ENCODE measurements around the gene SPECC1L. TPM values are rescaled to one million over a fixed set of nuclear protein-coding genes. Genes with fewer than 3 reads are reported as not detected.
"Not testable (repeated sequence)": the region's sequence is repeated elsewhere in the genome, so short reads cannot be mapped to it uniquely, and the experiment has no call there.

SPECC1L gene
- total and polyA plus RNA-seq, 8 donors: 6.0 to 53.1 (median 21.8) TPM

DNA sequence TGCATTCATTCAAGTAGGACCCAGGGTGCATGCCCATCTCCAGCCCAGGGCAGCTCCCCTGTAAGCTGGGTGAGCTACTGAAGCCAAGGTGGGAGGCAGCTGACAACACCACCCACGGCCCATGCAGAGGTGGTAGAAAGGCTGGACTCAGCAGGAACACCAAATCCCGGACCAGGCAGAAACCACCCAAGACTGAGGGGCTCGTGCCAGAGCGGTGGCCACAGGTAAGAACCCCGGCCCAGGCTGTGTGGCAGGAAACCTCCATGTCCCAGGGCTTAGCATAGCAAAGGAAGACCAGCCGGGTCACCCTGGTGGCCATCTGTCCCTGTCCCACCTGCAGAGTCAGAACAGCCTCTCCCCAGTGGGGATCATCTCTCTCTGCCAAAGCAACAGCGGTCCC lies 13.9 kb upstream of the SPECC1L start:
- intact Hi-C loops (cut with DNase I; ENCODE audit: low total_unique reads); H3K4me3 ChIP-seq; H3K27ac ChIP-seq; H3K4me1 ChIP-seq; H3K27me3 ChIP-seq; DNase-seq; H3K9me3 ChIP-seq; H3K36me3 ChIP-seq: not testable (repeated sequence)
- WGBS, 5 donors: 87 to 96% (median 91%) methylated on average over 3 to 6 of the region's 7 CpGs

DNA sequence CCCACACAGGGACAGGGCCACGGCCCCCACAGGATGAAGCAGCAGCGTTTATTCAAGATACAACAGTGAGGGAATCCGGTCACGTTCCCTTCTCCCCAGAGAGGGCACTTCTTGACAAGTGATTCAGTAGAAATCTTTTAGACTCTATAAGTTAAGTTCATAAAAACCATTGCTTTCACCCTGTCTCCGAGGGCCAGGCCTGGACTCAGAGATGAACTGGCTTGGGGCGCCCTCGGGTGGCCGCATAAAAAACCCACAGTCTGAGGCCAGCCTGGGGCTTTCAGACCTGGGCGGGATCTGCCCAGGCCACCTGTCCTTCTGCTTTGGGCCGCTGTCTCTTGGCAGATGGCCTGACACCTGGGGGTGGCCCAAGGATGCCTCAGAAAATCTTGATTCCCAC lies 11.2 kb upstream of the SPECC1L start:
- TF ChIP-seq, protein P1, sequence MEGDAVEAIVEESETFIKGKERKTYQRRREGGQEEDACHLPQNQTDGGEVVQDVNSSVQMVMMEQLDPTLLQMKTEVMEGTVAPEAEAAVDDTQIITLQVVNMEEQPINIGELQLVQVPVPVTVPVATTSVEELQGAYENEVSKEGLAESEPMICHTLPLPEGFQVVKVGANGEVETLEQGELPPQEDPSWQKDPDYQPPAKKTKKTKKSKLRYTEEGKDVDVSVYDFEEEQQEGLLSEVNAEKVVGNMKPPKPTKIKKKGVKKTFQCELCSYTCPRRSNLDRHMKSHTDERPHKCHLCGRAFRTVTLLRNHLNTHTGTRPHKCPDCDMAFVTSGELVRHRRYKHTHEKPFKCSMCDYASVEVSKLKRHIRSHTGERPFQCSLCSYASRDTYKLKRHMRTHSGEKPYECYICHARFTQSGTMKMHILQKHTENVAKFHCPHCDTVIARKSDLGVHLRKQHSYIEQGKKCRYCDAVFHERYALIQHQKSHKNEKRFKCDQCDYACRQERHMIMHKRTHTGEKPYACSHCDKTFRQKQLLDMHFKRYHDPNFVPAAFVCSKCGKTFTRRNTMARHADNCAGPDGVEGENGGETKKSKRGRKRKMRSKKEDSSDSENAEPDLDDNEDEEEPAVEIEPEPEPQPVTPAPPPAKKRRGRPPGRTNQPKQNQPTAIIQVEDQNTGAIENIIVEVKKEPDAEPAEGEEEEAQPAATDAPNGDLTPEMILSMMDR (IDR thresholded peaks at IDR 0.05): peak in 1 of 7 experiments; percentile 56
- intact Hi-C loops (cut with DNase I; ENCODE audit: low total_unique reads): not testable (repeated sequence)
- WGBS, 5 donors: 0 to 6% (median 2%) methylated on average over 1 to 8 of the region's 10 CpGs

DNA sequence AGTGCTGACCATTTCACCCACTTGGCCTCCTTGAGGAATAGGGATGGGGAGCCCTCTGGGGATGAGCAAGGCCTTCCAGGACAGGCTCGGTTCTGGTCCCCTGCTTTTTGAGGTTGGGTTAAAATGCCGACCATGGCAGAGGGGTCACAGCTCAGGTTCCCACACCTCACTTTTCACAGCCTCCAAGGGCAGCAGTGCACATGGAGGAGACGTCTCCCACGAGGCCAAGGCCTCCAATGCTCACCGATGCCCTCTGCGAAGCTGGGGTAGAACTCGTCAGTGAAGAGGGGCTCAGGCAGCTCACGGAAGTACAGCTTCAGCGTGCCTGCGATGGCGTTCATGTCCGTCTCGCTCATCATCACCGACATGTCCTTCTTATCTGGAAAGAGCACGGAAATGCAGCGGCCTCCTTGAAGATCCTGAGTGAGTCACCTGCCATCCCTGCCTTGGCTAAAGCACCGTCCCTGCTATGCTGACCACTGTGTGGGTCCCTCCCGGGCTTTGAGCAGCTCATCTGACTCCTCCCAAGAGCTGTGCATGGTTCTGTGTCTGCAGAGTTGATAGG lies 8.4 kb upstream of the SPECC1L start:
- H3K4me3 ChIP-seq; intact Hi-C loops (cut with DNase I; ENCODE audit: low total_unique reads); H3K9me3 ChIP-seq; H3K27me3 ChIP-seq; DNase-seq; H3K36me3 ChIP-seq; H3K27ac ChIP-seq: not testable (repeated sequence)
- WGBS, 5 donors: 91 to 98% (median 94%) methylated on average over 4 to 18 of the region's 18 CpGs
- H3K4me1 ChIP-seq: peaks cover 0 to 11% (median 1%) of the 10 kb centered on the region in 4 donors

More for the DNA sequence above, 11.2 kb upstream of the SPECC1L start:
- not testable (repeated sequence) for H3K27me3 ChIP-seq, H3K4me3 ChIP-seq, H3K9me3 ChIP-seq, H3K36me3 ChIP-seq, H3K4me1 ChIP-seq
- DNase-seq: peak; percentile 85 to 88
- peak overlapping the region in 1 of 5 donors; percentile 38 for H3K27ac ChIP-seq

DNA sequence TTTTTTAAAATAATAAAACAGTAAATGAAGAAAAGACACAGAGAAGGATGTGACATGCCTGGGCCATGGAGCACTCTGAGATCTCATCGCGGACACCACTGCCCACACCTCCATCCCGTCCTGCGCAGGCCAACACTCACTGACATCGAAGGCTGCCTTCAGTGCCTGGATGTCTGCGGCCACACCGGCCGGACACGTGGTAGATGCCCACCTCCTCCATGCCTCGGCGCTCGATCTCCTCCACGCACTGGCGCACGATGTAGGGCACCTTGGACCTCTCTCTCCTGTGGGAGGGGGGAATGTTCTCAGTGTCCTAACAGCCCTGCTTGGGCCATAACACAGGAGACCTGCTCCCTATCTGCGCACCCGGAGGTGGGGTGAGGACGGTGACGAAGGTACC lies 7.2 kb upstream of the SPECC1L start:
- H3K4me1 ChIP-seq: peaks cover 0 to 11% (median 1%) of the 10 kb centered on the region in 4 donors
- intact Hi-C loops (cut with DNase I; ENCODE audit: low total_unique reads); H3K27me3 ChIP-seq; H3K9me3 ChIP-seq; H3K36me3 ChIP-seq; DNase-seq; H3K4me3 ChIP-seq; H3K27ac ChIP-seq: not testable (repeated sequence)
- WGBS, 5 donors: 93 to 98% (median 97%) methylated on average over 15 to 19 of the region's 19 CpGs

DNA sequence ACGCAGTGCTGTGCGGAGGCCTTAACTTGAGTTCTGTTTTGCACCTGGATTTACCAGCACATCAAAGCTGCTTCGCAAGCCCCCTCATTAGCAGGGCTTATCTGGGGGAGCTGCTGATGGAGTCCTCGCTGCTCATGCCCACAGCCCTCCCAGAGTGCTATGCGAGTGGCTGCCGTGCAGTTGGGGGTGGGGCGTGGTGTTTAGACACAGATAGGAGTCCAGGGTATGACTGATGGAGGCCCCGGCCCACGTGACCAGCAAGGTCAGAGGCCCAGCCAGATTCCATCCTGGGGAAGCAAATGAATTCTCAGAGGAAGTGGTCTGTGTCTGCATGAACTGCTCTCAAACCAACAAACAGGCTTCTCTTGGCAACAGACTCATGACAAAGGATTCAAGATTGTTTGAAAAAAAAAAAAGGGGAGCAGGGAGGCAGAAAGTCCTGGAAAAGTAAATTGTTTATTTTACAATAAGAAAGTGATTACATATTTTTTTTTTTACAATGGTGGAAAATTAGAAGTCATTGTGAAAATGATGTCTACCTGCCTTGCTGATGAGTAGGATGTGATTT lies 6.2 kb upstream of the SPECC1L start:
- H3K27ac ChIP-seq: peak overlapping the region in 1 of 5 donors; percentile 28
- WGBS, 5 donors: 67 to 89% (median 80%) methylated on average over 2 to 3 of the region's 9 CpGs; no CpG with 5 or more reads in 1 of the 5 donors
- intact Hi-C loops (cut with DNase I; ENCODE audit: low total_unique reads): not testable (repeated sequence)

DNA sequence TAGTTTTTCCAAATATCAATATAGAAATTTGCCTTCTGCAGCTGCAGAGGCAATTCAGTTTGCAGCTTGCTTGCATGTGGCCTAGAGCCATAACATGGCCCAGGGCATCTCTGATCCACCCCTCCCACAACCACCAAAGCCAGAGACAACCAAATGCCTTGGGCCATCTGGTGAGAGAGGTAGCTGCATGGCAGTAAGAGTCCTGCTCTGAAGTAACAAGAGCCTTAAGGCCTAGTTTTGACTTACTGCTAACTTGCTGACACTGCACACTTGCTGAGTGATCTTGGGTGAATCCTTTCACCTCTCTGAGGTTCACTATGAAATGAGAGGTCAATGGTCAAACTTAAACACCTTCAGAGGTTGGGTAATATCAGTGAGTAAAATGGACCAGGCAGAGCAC lies 4.9 kb upstream of the SPECC1L start:
- H3K27me3 ChIP-seq: no peaks in the 10 kb centered on the region
- intact Hi-C loops (cut with DNase I; ENCODE audit: low total_unique reads): no loop called here
- H3K9me3 ChIP-seq: no peaks in the 10 kb centered on the region
- DNase-seq: no peak
- TF ChIP-seq POLR2AphosphoS5 (IDR thresholded peaks at IDR 0.05) (no peak), EP300 (IDR thresholded peaks at IDR 0.05) (no peak), POLR2A (IDR thresholded peaks at IDR 0.05) (no peak)
- TF ChIP-seq, protein P1 (IDR thresholded peaks at IDR 0.05): no peak
- peaks cover 0 to 11% (median 1%) of the 10 kb centered on the region in 4 donors for H3K4me1 ChIP-seq
- no peaks in the 10 kb centered on the region for H3K36me3 ChIP-seq
- H3K4me3 ChIP-seq: no peak overlapping the region
- no peak overlapping the region for H3K27ac ChIP-seq

More for the DNA sequence above, 6.2 kb upstream of the SPECC1L start:
- H3K4me1 ChIP-seq: peaks cover 0 to 11% (median 1%) of the 10 kb centered on the region in 4 donors
- DNase-seq, H3K36me3 ChIP-seq, H3K4me3 ChIP-seq, H3K27me3 ChIP-seq, H3K9me3 ChIP-seq: not testable (repeated sequence)

DNA sequence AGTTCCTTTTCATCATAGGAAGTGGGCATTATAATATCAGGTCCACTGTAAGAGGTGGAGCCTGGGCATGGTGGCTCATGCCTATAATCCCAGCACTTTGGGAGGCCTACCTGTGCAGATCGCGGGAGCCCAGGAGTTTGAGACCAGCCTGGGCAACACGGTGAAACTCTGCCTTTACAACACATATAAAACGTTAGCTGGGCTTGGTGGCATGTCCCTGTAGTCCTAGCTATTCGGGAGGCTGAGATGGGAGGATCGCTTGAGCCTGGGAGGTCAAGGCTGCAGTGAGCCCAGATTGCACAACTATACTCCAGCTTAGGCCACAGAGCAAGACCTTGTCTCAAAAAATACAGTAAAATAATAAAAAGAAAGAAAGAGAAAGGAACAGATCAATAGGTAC lies 4.1 kb upstream of the SPECC1L start:
- H3K9me3 ChIP-seq; H3K27me3 ChIP-seq; DNase-seq; intact Hi-C loops (cut with DNase I; ENCODE audit: low total_unique reads); H3K36me3 ChIP-seq; H3K27ac ChIP-seq; H3K4me3 ChIP-seq: not testable (repeated sequence)
- WGBS, 5 donors: 90 to 92% (median 91%) methylated on average over 6 of the region's 6 CpGs
- peaks cover 0 to 11% (median 3%) of the 10 kb centered on the region in 4 donors for H3K4me1 ChIP-seq

All from stomach (tissue), 9 donors.